Eye (tissue), 1 donor: ENCODE measurements around the gene MRPS5.
"Not testable (repeated sequence)": the region's sequence is repeated elsewhere in the genome, so short reads cannot be mapped to it uniquely, and the experiment has no call there.

Experiments used
- DNase-seq: peaks from one replicate; pipeline ENCODE4 v3.0.0-alpha.2; 2015

The MRPS5 gene

GRCh38 chr2:95121407-95122196 is at the start of gene MRPS5:
TSS of gene MRPS5 (minus strand) at chr2:95121808. CDS start at chr2:95121791, 17 bp downstream.
- peak; percentile 94 for DNase-seq

DNA sequence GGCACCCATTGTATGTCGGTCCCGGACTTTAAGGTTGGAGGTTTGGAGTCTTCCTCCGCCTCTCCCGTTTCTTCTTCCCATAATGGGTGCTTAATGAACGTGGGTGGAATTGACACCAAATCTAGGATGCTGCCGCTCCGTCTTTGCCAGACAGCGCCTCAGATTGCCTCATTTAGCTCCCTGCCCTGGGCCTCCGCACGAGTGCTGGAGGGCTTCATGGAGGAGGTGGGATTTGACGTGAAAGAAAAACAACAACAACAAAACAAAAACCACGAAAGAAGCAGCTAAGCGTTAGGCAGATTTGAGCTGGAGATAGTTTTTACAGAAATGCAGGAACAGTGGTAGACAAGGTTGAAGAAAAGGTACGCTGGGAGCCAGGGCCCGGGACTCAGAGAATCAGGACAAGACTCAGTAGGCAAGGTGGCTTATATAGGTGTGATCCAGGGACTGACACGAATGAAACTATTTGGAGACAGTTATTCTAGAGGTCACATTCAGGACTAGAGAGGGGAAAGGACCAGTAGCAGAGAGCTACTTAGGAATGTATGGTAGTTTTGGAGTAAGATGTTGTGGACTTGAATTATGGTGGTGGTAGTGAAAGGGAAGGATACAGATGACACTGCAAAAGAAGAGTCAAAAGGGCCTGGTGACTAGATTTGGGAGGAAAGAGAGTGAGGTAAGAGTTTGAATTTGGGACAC is 44.6 kb upstream of the MRPS5 start:
- no peak for DNase-seq

- DNase-seq: peak; percentile 100
Measured at GRCh38 chr2:95165371-95166064, 43.9 kb upstream of the MRPS5 start, which contains the start of gene ZNF2. TSS of gene ZNF2 (plus strand) at chr2:95165809. CDS start at chr2:95176227, 10,418 bp downstream.

DNA sequence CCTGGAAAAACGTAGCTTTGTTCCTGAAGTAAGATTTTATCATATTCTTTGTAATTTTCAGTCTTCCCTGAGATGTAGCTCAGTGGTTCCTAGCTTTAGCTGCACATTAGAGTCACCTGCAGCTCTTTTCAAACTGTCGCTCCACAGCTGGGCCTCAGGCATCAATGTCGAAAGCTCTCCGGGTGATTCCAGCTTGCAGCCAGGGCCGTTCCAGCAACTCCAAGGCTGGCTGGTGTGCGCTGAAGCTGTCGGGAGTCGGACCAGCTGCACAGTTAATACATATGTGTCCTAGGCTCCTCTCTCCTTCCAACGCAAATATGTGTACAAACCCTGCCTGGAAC is 43.4 kb upstream of the MRPS5 start:
- DNase-seq: no peak

DNA sequence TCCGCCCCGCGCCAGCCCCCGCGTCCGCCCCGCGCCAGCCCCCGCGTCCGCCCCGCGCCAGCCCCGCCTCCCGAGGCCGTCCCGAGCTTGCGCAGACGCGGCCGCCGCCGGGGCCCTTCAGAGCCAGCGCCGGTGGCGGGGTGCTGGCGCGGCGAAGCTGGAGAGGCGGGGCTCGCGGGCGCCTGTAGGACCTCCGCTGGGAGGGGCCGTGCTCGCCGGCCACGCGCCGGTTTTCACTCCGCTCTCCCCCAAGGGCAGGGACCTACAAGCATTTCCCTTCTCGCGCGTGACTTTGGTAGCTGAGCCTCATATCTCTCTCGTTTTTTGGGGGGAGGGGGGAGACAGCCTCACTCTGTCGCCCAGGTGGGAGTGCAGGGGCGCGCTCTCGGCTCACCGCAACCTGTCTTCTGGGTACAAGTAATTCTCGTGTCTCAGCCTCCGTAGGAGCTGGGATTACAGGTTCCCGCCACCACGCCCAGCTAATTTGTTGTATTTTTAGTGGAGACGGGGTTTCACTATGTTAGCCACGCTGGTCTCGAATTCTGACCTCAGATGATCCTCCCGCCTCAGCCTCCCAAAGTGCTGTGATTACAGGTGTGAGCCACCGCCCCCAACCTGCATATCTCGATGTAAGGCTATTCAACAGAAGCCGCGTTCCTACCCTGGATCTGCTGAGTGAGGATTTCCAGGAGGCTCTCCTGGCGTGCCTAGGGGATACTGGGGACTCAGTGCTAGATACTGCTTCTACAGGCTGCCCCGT is 38.3 kb upstream of the MRPS5 start, which contains the start of gene ZNF514:
Gene ZNF514, minus strand, starts transcription at position 159 of the 760 bp plus-strand sequence. CDS start 6,595 bp downstream, outside the sequence.
- peak; percentile 83 for DNase-seq

DNA sequence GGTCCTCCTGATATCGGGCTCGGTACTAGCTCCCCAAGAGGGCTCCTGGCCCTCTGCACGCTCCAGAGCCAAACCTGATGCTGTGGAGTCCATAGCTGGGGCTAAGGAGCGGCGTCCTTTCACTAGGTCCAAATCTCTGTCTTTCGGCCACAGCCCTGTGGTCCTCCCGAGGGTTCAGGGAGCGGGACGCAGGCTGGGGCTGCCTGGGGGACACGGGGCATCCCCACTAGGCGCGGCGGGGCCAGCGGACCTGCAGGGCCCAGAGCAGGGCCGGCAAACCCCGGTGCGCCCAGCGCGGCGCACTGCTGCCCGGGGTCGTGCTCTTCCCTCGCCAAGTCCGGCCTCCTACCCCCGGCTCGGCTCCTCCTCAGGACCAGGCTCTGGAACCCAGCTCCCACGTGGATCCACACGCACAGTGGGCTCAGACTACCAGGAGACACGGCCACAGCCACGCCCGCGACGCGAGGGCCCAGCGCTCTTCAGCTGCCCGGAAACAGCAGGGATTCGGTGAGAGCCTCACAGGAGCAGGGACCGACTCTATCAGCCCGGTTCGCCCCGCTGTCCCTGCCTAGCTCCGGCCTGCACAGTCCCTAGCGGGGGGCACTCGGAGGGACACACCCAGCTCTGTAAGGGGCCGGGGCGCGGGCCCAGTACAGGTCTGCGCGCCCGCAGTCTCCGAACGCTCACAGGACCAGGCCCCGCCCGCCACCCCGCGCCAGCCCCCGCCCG is 37.4 kb upstream of the MRPS5 start:
- DNase-seq: peak; percentile 82

- DNase-seq: no peak
Measured at GRCh38 chr2:95158441-95158840, 36.8 kb upstream of the MRPS5 start.

GRCh38 chr2:95149397-95149984 is 27.9 kb upstream of the MRPS5 start:
- DNase-seq: no peak

GRCh38 chr2:95143838-95144237 is 22.2 kb upstream of the MRPS5 start:
- no peak for DNase-seq

DNA sequence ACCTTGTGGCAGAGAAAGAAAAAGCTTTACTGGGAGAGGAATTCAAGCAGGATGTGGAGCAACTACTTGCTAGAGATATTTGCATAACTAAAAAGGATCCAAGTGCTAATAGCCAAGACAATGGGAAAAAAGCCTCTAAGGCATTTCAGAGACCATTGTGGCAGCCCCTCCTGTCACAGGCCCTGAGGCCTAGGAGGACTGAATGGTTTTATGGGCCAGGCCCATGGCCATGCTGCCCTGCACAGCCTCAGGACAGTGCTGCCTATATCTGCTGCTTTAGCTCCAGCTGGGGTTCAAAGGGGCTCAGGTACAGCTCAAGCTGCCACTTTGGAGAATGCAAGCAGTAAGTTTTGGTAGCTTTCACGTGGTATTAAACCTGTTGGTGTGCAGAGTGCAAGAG is 17.1 kb upstream of the MRPS5 start:
- DNase-seq: no peak

GRCh38 chr2:95122197-95122551 is 566 bp upstream of the MRPS5 start:
- no peak for DNase-seq

DNA sequence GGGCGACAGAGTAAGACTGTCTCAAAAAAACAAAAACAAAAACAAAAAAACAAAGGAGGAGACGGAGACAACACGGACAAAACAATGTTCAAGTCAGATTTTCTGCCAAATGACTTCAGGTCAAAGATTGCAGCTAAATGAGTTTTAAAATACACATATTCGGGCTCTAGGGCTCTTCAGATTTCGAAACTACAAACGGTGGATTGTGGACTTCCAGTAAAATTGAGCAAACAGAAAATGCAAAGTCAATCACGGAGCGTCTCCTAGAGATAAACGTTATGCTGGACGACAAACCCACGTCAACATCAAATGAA is 558 bp downstream of the MRPS5 start:
- DNase-seq: no peak

DNA sequence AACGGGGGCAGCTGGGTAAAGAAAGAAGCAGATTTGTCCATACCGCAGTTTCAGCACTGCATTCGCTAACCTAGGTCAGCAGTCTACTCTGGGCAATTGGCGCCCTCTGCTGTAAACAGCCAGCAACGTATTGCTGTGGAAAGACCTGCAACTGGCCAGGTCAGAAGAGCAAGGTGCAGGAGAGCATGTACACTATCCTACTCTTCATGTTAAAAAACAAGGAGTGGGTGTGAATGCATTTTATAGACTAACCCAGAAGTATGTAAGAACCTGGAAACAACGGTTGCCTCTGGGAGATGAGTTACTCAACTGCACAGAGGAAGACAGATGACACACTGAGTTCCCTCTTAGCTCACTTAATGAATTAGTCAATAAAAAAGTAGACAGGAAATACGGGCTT is 6.2 kb downstream of the MRPS5 start:
- peak; percentile 86 for DNase-seq

- no peak for DNase-seq
Measured at GRCh38 chr2:95113464-95113863, 8.1 kb downstream of the MRPS5 start.

DNA sequence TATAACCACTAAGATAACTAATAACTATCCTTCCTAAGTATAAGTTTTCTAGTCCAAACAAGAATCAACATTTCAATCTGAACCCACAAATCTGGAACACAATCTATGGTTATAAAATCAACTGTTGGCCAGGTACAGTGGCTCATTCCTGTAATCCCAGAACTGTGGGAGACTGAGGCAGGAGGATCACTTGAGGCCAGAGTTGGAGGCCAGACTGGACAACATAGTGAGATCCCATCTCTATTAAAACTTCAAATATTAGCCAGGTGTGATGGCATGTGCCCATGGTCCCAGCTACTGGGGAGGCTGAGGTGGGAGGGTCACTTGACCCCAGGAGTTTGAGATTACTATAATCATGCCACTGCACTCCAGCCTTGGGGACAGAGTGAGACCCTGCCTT is 11.2 kb downstream of the MRPS5 start:
- DNase-seq: no peak

DNA sequence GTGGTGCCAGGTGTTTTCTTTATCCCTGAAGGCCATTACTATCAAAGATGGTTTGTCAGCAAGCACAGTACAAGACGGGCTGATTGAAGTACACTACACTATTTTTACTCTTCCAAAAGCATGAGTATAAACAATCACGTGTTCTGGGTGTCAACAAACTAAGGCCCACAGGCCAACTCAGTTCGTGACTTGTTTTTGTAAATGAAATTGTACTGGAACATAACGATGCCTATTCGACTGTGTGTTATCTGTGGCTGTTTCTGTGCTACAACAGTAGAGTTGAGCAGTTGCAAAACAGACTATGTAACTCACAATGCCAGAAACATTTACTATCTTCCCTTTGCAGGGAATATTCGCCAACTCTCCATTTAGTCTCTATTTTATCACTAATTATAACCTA is 12.3 kb downstream of the MRPS5 start:
- no peak for DNase-seq

DNA sequence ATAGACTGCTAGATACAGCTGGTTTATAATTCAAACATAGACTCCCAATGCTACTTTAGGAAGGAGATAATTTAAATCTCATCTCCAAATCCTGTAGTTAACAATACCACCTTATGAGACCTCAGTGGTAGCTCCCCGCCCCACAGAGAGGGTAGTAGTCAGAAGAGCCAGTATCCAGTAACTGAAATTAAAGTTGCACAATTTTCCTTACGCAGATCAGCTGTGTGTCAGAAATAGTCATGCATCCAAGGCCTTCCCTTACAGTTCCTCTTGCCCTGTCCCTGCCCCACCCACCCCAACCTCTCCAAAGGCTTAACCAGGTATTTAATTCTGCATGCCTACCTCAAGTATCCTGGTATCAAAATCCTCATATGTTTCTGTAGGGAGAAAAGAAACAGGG is 15.5 kb downstream of the MRPS5 start:
- DNase-seq: no peak

DNA sequence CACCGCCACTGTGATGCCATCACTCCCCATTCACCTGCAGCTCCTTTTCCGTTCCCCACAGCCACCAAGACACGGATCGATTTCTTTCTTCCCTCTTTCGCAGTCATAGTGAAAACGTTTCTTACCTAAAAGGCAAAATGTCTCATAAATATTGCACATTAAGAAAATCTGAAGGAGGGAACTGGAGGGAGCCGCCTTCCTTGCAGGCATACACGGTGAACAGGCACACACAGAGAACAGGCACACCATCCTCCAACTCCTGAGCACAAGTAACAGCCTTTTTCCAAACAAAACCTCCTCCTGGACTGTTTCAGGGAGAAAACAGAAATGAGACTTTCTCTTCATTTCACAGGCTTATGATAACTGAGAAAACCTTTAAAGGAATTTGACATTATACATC is 17.0 kb downstream of the MRPS5 start:
- no peak for DNase-seq

GRCh38 chr2:95099910-95100309 is 21.7 kb downstream of the MRPS5 start:
- no peak for DNase-seq

DNA sequence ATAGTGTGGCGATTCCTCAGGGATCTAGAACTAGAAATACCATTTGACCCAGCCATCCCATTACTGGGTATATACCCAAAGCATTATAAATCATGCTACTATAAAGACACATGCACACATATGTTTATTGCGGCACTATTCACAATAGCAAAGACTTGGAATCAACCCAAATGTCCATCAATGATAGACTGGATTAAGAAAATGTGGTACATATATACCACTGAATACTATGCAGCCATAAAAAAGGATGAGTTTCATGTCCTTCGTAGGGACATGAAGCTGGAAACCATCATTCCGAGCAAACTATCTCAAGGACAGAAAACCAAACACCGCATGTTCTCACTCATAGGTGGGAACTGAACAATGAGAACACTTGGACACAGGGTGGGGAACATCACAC is 23.3 kb downstream of the MRPS5 start:
- not testable (repeated sequence) for DNase-seq

DNA sequence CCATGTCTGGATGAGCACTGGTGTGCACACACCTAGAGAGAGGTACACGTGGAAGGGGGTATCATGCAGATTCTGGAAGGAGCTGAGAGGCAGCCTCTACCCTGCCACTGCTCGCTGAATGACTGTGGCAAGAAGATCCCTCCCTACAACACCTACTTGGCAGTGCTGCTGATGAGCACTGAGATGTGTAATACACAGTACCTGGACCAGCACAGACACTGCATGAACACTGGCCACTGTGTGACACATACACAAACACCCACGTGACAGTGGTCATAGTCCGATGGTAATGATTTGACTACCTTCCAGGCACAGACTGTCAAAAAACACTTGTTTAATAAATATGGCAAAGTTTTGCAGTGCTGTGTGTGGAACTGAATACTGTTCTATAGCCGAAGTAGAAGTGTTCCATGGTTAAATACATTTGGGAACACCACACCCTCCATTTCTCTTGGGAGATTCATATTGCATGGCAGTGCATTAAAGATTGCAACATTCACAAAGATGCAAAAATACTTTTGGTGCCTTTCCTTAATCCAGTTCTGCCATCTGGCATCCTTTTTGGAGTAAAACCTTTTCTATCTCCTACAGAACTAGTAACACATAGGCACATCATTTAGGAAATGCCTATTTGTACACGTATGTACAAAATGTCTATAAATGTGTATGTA is 29.6 kb downstream of the MRPS5 start:
- no peak for DNase-seq
